Measurements from ENCODE around the gene ACAP1.

GRCh38 chr17:7332111-7332510 is 4.2 kb upstream of the ACAP1 start:
- no peak for TF ChIP-seq CTCF (optimal IDR thresholded peaks at IDR 0.05 in 1 of 3, IDR thresholded peaks at IDR 0.05 in 1 of 3, conservative IDR thresholded peaks at IDR 0.05 in 1 of 3; ENCODE audit: extremely low read depth in 1 of 3, insufficient read depth in 2 of 3, low read length in 3 of 3)
- TF ChIP-seq EZH2 (IDR thresholded peaks at IDR 0.05; ENCODE audit: low read length), result no peak
